Activated CD4-positive, CD25-positive, alpha-beta regulatory T cell treated with anti-CD3 and anti-CD28 coated beads, Interleukin-2, amount 50 U/mL, for 72 hours (primary cell): Measurements from ENCODE around the gene NALF2.

Experiments used
- DNase-seq: peaks from one replicate; pipeline ENCODE4 v3.0.0; 2021

Gene NALF2

DNA sequence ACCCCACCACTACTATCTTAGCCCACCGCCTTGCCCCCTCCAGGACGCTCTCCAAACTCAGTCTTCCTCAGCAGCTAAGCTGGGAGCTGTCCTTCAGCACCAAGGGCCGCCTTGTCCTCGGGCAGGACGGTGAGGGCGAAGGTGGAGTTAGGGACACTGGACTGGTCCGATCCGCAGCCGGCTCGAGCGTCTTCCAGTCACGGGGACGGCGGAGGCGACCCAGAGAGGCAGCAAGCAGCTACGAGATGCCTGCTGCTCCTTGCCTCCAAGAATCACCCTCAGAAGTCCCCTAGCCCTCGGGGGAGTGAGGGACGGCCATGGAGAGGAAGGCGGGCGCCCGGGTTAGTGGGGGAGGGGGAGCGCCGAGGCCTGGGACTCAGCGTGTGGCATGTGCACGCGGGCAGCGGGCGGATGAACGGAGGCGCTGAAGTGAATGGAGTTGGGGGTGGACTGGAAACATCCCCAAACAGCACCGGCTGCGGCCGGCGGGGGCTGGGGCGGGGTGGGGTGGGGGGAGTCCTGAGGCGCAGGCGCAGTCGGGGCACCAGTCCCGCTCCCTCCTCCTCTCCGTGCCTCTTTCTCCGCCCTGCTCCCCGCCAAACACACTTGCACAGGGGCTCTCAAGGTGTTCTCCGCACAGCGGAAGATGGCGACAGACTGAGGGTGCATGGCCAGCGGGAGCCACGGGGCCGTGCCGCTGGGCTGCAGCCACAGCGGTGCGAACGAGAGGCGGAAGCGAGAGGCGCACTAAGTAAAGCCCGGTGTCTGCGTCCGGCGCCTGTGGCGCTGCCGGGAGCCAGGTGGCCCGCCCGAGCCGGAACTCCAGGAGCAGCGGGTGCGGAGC, at the start of gene NALF2:
TSS of gene NALF2 (plus strand) at position 545 of the 844 bp plus-strand sequence. CDS start 957 bp downstream, outside the sequence.
- no peak for DNase-seq

GRCh38 chrX:69457756-69458155, 46.4 kb upstream of the NALF2 start:
- no peak for DNase-seq

GRCh38 chrX:69466546-69466945, 37.6 kb upstream of the NALF2 start:
- no peak for DNase-seq

- DNase-seq, result no peak
Measured at GRCh38 chrX:69469975-69470374, 34.2 kb upstream of the NALF2 start.

GRCh38 chrX:69489625-69490024, 14.5 kb upstream of the NALF2 start:
- DNase-seq, result no peak

- no peak for DNase-seq
Measured at GRCh38 chrX:69493193-69493592, 10.9 kb upstream of the NALF2 start.

DNA sequence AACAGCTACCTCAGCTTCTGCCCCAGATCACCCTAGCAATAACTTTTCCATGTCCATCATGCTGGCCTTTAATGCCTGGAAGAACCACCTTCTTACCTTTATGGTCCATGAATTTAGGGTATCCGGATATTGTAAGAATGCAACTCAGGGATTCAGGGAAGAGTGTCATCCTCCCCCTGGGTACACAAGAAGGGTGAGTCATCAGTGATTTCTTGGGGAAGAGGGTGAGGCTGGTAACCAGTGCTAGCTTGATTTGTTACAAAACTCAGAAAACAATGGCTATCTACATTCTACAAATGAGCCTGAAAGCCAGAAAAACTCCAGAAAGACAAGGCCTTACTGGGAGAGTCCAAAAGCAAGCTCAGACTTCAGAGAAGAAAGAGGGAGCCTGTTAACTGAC, 10.4 kb upstream of the NALF2 start:
- DNase-seq, result no peak

DNA sequence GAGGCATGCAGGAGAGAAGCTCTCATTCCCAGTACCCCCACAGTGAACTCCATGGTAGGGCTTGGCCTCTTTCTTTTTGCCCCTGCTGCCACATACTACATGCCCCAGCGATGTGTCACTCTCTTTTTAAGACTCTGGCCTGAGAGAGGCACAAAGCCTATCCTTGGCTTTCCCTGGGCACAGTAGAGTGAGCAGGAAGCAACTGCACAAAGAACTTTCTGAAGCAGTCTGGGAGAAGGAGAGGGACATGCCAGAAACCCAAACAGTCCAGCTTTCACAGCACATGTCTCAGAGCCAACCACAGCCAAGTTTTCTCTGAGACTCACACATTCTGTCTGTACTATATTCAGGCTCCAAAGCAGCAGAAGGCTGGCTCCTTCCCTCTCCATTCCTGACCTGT, 7.9 kb upstream of the NALF2 start:
- no peak for DNase-seq

GRCh38 chrX:69501429-69501828, 2.7 kb upstream of the NALF2 start:
- DNase-seq, result no peak

GRCh38 chrX:69503228-69503781, 821 bp upstream of the NALF2 start:
- DNase-seq, result no peak

GRCh38 chrX:69504626-69505612, 793 bp downstream of the NALF2 start:
- no peak for DNase-seq

- no peak for DNase-seq
Measured at GRCh38 chrX:69505772-69506616, 1.9 kb downstream of the NALF2 start.

DNA sequence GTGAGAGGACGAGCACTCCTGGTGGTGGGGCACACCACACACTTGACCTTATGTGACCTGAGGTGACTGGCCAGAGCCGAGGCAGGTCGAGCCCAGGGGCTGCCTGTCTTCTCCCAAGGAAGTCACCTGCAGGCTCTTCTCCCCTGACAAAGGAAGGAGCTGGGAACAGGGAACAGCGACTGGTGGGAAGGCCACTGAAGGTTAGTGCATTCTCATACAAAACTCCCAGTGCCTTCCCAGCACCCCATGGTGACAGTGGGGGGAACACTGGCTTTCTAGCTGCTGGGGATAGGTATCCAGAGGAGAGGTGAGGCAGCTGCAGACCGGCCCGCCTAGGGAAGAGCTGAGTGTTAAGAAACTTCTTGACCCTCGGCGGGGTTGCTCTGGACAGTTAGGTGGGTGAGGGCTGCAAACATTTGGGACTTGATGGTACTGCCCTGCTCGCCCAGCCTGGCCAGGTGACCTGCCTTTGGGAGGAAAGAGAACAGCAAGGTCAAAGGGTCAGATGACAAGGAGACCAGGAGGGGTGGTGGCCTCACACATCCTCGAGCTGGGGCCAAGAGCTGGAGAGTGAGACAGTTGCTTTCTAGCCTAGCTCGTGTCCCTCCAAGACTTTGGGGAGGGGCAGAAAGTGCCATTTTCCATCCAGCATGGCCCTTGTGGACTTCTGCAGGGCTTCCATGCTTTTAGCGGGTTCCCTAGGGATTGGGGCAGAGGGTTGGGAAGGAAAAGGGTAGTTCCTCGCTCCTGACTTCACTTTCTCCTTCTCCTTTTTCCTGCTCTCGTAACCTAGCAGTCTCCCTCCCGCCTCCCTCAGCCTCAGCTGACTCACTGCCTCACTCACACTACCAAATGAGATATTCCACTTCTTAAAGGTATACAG, 2.7 kb downstream of the NALF2 start:
- DNase-seq, result no peak

- no peak for DNase-seq
Measured at GRCh38 chrX:69507500-69507789, 3.3 kb downstream of the NALF2 start.

- DNase-seq, result no peak
Measured at GRCh38 chrX:69508610-69509009, 4.5 kb downstream of the NALF2 start.

DNA sequence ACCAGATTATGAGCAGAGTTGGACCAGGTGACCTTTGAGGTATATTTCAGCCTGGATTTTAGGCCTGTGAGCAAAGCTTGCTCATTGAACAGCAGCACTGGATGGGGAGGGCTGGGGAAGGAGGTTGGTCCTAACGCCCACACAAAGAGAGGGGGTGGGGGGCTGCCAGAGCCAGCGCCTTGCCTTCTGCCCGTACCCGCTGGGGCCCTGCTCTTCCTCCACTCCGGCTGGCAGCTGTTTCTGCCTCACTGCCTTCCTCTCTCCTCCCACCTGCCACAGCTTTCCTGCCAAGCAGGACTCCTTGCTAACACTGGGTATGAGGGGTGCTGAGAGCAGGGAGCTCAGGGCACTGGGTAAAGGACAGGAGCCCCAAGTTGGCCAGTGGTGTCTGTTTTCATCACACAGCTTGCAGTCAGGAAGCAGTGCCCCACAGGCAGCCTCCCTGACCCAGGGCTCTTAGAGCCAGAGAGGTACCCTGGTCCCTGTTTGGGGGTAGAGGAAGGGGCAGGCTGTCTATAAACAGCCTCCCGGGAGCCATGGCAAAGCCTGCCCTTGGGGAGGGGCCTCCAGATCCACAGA, 6.1 kb downstream of the NALF2 start:
- DNase-seq, result no peak

- DNase-seq, result no peak
Measured at GRCh38 chrX:69510914-69511513, 6.9 kb downstream of the NALF2 start.

DNA sequence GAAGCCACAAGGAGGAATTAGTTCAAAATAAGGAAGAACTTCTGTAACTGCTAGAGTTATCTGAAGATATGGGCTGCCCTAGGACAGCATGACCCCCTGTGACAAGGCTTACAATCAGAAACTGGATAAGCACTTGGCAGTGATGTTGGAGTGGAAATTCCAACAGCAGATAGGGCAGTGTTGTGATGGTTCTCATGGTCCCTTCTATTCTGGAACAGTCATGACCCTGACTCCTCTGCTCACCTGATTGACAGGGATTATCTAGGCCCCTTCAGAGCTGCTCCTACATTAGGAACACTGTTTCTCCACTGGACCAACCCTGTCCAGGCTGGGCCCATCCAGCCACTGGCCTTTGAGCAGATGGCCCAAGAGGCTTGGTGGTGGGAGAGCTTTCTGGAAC, 17.9 kb downstream of the NALF2 start:
- DNase-seq, result no peak

GRCh38 chrX:69523314-69523713, 19.2 kb downstream of the NALF2 start:
- DNase-seq, result no peak

DNA sequence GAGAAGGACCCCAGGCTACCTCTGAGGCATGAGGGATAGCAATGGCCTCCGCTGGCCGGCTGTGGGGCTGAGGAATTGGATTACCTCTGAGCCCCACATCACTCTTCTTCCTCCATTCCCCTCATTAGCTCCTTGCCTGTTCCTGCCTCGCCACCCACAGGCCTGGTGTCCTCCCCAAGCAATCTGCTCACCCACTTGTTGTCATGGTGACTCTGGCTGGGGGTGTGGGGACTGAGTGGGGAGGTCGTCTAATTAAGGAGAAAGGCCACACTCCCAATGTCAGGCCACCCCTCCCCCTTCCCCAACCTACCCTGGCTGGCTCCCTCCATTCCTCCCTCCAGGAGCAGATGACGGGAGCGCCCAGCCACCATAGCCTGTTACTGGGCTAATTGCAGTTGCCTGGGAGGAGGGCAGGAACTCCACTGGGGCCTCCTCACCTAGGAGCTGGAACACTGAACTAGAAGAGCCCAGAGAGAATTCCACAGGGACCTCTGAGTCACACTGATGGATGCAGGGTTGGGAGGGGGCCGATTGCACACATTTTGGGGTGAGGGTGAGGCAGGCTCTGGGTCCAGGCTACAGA, 20.7 kb downstream of the NALF2 start:
- no peak for DNase-seq
